Islet precursor cell (in vitro differentiated cells): ENCODE results near the gene SLC16A5.

Experiments
- DNase-seq: peaks from one replicate; pipeline ENCODE4 v3.0.0-alpha.2; 2018

SLC16A5 gene

DNA sequence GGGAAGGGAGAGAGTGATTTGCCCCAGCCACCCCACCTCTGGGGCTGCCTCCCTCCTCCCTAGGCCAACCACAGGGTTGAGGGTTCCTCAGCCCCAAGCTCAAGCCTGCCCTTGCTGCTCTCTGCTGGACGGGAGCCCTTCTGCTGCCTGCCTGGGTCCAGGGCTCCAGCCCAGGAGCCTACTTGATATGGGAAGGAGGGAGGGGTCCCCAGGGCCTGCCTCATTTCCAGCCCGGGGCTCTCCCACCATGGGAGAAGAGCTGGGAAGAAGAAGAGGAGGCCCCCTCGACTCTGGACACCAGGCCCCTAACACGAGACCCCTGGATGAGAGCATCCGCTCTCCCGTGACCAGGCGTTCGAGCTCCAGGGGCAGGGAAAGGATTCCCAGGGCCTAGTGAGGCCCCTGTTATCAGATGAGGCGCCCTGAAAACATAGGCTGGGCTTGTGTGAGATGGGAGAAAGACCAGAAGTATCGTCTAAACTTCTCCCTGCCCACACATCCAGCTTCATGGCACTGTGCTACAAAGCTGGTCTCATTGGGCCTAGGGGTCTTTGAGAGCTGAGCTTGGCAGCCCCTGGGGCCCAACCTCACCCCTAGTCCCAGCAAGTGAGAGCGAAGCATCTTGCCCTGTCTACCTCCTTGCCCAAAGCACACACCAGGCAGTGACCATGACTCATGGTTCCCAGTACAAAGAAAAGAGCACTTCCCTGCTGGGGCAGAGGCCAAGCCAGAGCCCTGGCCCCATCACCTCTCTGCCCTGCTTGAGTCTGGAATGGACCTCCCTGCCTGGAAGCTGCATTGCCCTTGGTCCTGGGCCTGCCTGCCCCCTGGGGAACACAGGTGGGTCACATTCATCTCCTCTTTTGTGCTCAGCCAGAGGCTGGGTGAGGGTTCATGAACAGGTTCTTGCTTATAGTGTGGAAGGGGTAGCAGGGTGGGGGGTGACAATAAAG is 987 bp downstream of the SLC16A5 start:
- peak; percentile 92 for DNase-seq

DNA sequence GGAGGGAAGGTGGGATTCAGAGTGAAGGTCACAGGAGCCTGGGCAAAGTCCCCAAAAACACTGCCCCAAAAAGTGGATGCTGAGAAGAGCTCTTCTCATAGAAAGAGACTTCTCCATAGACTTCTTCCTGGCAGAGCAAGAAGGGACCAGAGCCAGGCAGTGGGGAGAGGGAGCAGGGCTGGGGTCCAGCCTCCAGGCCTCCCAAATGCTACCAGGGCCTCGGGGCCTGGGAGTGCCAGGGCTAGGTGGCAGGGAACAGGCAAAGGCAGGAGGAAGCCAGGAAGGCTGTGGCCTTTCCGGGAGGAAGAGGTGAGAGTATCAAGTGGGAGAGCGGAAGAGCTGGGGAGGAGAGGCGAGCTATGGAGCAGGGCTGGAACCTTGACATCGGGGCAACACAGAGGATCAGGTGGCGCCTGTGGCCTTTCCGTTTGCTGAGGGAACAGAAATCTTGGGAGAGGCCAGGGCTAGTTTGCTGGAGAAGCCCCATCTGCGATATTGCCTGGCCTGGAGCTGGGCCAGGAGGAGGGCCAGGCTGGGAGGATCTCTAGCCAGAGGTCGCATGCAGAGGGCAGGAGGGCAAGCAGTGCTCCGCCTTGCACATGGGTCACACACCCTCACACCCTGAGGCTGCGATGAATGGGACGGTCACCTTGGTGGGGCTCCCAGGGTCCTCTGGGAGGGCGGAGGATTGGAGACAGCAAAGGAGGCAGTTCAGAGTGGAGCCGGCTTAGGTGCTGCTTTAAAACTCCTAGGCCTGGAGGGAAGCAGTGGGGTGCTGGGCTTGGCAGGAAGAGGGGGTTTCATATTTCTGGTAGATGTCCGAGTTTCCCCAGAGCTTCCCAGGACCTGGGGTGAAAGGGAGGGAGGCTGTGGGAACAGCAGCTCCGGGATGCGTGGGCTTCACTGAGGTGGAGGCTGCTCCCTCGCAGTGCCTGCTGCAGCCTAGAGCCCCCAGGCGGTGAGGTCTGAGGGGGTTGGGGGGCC is 3.4 kb downstream of the SLC16A5 start:
- peak; percentile 73 for DNase-seq

DNA sequence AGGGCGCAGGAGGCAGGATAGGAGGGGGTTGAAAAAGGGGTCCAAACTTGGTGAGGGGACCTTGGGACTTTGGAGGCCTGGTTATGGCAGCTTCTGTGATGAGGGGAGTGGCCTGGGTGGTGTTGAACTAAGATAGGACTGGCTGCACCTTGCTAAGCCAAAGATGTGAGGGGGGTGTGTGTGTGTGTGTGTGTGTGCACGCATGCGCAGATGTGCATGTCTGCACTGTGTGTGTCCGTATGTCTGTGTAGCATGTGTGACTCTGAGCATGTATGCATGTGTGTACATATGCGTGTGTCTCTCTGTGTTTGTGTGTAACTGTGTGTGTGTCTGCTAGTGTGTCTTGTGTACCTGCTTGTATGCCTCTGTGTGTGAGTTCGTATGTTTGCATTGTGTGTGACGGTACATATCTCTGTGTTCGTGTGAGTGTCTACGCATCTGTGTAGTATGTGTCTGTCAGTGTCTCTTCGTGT is 4.1 kb downstream of the SLC16A5 start:
- DNase-seq = peak; percentile 61

DNA sequence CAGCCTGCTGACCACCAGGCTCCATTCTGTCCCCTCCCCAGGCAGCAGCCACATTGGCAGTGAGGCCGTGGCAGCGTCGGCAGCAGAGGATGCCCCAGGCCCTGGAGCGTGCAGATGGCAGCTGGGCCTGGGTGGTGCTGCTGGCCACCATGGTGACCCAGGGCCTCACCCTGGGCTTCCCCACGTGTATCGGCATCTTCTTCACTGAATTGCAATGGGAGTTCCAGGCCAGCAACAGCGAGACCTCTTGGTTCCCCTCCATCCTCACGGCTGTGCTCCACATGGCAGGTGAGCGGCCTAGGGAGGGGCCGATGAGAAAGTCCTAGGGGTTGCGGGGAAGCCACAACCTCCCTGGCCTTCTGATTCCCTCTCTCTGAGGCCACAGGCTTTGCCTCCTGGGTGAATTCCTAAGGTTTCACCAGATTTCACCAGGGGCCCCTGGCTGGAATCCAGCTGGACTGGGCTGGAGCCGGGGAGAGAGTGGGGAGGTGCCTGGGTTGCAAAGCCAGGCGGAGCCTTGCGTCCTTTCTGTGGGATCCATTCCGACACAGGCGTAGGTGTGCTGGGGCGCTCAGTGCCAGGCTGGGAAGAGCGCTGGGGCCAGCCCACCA is 5.9 kb downstream of the SLC16A5 start:
- peak; percentile 85 for DNase-seq

DNA sequence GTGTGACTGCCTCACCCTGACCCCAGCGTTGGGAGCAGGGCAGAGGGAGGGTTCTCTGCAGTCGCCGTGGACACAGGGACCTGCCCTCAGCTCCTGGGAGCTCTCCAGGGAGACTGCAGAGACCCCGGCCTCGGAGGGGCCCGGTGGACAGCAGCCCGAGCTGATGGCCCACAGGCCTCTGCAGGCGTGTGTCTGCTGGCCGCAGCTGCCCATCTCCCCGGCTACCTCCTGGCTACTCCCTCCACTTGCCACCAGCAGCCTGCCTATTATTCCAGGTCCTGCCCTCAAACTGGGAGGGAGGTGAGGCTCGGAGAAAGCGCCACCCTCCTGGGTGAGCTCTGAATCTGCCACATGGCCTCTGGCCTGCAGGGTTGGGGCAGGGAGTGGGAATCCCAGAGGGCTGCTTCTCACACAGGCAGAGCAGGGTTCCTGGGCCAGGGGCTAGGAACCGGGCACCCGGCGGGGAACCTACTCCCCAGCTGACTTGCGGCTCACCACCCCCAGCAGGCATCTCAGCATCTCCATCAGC is 7.2 kb downstream of the SLC16A5 start:
- peak; percentile 61 for DNase-seq

DNA sequence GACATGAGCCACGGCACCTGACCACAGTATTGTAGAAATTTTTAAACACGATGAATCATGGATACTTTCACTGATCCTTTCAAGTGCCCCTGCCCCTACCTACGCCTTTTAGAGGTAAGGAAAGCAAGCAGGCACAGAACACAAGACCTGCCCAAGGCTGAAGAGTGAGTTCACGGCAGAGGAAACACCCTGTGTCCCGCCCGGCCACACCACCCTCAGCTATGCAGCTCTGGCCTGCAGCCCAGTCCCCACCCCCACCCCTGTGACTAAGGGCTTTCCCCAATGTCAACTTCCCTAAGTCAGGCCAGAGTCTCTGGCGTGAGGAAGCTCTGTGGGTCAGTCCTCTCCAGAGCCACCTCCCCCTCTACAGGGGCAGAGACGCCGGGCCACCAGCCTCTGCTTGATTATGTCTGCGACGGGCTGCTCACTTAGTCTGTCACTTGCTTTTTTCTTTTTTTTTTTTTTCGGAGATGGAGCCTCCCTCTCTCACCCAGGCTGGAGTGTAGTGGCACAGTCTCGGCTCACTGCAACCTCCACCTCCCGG is 8.4 kb downstream of the SLC16A5 start:
- peak; percentile 98 for DNase-seq

DNA sequence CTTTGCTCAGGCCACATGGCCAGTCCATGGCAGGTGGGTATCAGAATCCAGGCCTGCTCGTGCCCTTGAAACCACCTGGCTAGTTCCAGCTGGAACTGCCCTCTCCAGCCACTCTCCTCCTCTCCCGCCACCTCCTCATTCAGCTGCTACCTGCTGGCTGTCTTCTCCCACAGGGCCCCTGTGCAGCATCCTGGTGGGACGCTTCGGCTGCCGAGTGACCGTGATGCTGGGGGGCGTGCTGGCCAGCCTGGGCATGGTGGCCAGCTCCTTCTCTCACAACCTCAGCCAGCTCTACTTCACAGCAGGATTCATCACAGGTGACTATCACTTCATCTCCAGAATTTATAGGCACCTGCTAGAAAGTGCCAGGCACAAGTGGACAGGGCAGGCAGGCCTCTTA is 10.1 kb downstream of the SLC16A5 start:
- DNase-seq = no peak

DNA sequence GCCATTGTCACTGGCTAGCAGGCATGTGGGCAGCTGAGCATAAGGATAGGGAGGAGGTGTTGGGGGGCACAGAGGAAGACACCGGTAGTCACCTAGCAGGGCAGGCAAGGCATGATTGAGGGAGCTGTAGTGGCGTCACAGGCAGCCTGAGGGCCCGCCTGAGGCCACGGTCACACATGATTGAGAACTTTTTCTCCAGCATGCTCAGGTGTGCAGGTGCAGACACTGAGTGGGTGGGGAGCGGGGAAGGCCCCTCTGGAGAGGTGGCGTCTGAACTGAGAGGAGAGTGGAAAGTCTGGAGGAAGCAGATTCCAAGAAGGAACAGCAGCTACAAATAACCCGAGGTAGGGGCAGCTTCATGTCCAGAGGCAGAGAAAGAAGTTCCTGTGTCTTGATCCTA is 11.1 kb downstream of the SLC16A5 start:
- DNase-seq = no peak

DNA sequence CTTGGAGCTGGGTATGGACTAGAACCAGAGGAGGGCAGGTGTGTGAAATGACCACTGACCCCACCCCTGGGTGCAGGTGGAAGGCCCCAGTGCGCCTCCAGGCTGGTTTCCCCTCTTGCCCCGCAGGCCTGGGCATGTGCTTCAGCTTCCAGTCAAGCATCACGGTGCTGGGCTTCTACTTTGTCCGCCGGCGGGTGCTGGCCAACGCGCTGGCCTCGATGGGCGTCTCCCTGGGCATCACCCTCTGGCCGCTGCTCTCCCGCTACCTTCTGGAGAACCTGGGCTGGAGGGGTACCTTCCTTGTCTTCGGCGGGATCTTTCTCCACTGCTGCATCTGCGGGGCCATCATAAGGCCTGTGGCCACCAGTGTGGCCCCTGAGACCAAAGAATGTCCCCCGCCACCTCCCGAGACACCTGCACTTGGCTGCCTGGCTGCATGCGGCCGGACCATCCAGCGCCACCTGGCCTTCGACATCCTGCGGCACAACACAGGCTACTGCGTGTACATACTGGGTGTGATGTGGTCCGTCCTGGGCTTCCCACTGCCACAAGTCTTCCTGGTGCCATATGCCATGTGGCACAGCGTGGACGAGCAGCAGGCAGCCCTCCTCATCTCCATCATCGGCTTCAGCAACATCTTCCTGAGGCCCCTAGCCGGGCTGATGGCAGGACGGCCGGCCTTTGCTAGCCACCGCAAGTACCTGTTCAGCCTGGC is 12.3 kb downstream of the SLC16A5 start:
- DNase-seq = no peak

DNA sequence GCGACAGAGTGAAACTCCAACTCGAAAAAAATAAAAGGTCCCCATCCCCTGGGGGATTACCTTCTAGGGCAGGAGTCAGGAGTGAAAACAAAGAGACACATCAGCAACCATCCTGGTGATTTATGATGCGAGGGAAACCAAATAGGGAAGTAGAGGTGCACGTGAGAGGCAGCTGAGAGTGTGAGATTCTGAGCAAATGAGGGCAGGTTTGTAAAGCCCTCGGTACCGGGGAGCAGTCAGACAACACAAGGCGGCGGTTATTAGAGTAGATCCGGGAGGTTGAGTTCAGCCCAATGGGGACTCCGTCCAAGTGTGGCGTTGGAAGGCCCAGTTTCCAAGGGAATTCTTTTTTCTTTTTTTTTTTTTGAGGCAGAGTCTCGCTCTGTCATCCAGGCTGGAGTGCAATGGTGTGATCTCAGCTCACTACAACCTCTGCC is 14.6 kb downstream of the SLC16A5 start:
- peak; percentile 46 for DNase-seq

DNA sequence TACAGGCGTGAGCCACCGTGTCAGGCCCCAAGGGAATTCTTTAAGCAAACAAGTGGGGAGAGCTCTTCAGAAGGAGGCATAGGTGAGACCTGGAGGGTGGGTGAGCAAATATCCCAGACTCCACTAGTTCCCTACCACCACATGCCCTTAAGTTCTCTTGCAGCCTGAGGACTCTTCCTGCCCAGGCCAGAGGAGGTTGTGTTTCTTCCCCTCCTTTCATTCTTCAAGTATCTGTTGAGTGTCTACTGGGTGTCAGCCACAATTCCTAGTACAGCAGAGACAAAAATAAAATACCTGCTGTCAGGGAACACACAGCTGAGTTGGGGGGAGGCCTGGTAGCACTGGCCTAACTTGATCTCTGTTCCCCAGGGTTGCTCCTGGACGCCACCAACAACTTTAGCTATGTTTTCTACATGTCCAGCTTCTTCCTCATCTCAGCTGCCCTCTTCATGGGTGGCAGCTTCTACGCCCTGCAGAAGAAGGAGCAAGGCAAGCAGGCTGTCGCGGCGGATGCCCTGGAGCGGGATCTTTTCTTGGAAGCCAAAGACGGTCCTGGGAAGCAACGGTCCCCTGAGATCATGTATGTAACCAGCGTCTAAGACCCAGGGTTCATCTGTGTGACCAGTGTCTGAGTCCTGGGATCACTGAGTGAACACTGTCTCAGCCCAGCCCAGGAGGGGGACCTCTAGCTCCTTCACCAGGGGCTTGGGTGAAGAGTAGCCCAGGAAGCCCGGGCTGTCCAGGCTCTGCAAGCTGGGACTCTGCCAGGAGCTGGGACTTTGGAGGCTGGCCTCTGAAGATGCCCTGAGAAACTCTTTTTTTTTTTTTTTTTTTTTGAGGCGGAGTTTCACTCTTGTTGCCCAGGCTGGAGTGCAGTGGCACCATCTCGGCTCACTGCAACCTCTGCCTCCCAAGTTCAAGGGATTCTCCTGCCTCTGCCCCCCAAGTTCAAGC is 16.1 kb downstream of the SLC16A5 start:
- peak; percentile 53 for DNase-seq

DNA sequence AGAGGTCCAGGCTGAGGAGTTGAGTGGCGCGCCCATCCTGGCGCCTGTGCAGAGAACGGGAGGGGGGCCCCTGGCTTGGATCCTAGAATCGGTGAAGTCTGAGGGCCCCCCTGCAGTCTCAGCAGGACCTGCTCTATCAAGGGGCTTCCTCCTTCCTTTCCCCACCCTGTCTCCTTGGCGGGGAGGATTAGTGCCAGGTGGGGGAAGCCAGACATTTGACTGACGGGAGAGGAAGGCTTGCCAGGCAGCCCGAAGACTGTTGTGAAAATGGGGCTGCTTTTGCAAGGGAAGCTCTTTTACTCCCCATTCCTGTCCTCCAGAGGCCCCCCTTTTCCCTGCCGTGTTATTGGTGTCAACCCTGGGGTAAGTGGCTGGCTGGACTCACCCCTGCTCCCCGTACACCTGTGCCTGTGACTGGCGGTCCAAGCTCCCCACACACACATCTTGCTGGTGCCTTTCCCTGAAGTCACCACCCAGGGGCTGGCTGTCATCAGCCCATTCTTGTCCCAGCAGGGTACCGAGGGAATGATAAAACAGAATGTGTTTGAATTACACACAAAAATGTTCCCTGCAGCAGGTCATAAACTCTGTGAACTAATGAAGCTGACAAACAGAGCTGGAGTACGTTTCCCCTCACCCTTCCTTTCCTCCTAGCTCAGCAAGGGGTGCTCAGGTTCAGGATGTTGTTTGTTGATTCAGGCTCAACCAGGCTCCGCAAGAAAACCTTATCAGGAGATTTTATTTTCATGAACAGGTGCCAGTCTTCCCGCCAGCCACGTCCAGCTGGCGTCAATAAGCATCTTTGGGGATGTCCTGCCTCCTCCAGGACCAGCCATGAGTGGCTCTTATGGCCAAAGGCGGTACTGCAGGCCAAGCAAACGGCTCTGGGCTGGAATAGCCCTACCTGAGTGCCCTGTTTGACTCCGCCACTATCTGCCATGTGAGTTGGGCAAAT is 17.6 kb downstream of the SLC16A5 start:
- peak; percentile 86 for DNase-seq

DNA sequence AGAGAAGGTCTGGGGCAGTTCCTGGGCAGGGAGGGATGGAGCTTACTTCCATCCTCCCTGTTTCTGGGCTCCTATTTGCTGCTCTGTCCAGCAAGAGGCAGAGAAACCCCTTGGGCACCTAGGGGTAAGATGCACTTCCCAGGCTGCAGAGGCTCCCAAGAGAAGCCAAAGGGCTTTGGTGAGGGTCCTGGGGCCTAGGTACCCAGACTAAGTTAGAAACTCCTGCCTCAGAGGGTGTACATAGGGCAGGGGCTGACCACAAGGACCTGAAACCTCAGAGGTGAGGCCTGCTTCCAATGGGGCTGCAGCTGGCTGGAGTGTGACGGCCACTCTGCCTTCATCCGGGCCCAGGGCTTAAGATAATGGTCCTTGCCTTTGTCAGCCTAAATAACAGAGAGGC is 20.4 kb downstream of the SLC16A5 start:
- DNase-seq = peak; percentile 57

DNA sequence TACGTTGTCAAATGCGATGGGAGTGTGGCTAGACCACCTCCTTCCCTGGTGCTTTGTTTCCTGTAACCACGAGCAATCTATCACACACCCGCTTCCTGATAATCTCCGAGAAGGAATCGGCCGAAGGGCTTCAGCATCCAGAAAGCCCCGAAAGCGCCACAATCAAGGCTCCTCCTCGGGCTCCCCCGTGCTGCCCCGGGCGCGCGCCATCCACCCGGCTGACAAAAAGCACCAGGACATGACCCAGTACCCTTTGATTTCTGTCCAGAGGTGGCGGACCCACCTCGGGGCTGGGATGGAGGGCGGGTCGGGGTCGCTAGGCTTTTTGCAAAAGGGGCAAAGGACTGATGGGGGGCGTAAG is 21.3 kb downstream of the SLC16A5 start:
- peak; percentile 63 for DNase-seq

DNA sequence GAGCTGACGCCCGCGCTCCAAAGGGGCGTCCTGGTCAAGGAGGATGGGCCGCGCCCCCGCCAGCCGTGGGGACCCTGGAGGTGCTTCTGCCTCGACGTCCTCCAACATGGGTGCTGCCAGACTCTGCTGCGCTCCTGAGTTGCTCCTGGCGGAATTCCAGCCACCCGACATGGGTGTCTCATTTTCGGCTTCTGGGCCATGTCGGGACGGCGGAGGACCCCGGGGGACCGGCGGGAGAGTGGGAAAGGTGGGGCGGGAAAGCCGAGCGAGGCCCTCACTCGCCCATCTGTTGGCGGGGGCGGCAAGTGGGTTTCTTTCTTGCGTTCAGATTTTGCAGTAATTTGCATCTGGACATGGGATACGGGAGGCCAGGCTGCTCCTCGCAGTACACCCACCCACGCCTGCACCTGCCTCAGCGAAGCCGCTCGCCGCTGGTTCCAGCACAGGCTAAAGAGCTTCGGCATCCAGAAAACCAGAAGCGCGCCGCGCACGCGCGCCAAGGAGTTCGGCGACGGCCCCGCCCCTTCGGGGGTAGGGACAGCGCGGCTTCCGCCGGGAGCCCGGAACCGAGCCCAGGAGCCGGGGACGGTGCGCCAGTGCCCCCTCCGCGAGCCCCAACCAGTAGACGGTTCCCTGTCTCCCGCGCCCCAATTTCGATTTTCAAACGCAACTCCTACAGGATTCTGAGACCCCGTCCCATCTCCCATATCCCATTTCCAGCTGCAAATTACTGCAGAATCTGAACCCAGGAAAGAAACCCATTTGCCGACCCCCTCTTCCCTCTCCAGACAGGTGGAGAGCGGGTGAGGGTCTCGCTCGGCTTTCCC is 21.9 kb downstream of the SLC16A5 start, which contains the start of gene ARMC7:
TSS of gene ARMC7 (plus strand) at position 563 of the 827 bp plus-strand sequence. CDS start 320 bp downstream, outside the sequence.
- DNase-seq = peak; percentile 98

DNA sequence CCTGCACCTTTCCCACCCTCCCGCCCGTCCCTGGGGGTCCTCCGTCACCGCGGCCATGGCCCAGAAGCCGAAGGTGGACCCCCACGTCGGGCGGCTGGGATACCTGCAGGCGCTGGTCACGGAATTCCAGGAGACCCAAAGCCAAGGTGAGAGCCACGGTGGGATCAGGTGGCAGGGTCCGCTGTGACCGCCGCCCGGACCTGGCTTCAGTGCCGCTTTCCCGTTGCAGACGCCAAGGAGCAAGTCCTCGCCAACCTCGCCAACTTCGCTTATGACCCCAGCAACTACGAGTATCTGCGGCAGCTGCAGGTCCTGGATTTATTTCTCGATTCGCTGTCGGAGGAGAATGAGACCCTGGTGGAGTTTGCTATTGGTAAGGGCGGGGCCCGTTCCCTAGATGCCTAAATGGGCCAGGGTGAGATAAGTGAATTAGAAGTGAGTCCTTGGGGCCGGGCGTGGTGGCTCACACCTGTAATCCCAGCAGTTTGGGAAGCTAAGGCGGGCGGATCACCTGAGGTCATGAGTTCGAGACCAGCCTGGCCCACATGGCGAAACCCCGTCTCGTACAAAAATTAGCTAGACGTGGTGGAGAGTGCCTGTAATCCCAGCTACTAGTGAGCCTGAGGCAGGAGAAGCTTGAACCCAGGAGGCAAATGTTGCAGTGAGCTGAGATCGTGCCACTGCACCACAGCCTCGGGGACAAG is 22.6 kb downstream of the SLC16A5 start:
- peak; percentile 69 for DNase-seq

DNA sequence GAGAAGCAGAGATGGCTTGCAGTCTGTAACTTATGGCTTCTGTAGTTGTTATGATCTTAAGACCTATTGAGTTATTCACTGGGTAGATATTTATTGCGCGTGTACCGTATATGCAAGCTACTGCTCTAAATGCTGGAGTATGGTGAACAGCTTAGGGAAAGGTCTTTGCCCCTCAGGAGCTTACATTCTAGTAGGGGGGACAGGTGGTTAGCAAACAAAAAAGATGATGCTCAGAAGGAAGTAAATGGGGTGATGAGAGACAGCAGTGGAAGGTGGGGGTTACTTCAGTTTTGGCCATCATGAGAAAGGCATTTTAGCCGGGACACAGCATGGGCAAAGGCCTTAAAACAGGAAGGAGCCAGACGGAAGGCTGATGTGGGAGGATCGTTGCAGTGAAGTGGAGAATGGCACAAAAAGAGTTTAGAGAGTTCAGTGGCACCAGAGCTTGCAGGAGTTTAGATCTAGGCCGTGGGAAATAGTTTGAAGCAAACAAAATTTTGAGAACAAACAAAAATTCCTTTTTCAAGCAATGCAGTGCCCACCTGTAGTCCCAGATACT is 24.1 kb downstream of the SLC16A5 start:
- no peak for DNase-seq
